ENCODE results near the gene FSCN2.
A peak's percentile ranks its signal among the peaks of the same experiment; 100 is the strongest.

Gene FSCN2

GRCh38 chr17:81550830-81551457 lies 22.8 kb downstream of the FSCN2 start:
- TF ChIP-seq, protein P1, sequence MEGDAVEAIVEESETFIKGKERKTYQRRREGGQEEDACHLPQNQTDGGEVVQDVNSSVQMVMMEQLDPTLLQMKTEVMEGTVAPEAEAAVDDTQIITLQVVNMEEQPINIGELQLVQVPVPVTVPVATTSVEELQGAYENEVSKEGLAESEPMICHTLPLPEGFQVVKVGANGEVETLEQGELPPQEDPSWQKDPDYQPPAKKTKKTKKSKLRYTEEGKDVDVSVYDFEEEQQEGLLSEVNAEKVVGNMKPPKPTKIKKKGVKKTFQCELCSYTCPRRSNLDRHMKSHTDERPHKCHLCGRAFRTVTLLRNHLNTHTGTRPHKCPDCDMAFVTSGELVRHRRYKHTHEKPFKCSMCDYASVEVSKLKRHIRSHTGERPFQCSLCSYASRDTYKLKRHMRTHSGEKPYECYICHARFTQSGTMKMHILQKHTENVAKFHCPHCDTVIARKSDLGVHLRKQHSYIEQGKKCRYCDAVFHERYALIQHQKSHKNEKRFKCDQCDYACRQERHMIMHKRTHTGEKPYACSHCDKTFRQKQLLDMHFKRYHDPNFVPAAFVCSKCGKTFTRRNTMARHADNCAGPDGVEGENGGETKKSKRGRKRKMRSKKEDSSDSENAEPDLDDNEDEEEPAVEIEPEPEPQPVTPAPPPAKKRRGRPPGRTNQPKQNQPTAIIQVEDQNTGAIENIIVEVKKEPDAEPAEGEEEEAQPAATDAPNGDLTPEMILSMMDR (conservative IDR thresholded peaks at IDR 0.05; ENCODE audit: low read length) = no peak
- H3K4me3 ChIP-seq (ENCODE audit: low read length) = peak overlapping the region; percentile 79
- no peak for DNase-seq (ENCODE audit: low read depth)

GRCh38 chr17:81551458-81552243 lies 23.5 kb downstream of the FSCN2 start:
- peak; percentile 27 for DNase-seq (ENCODE audit: low read depth)
- H3K4me3 ChIP-seq (ENCODE audit: low read length) = peak overlapping the region; percentile 79
- TF ChIP-seq, protein P1 (conservative IDR thresholded peaks at IDR 0.05; ENCODE audit: low read length) = no peak

- TF ChIP-seq, protein P1 (conservative IDR thresholded peaks at IDR 0.05; ENCODE audit: low read length) = no peak
- H3K4me3 ChIP-seq (ENCODE audit: low read length) = peak within 1 kb of the TSS; percentile 79
- peak; percentile 74 for DNase-seq (ENCODE audit: low read depth)
Observed at GRCh38 chr17:81552244-81553017, 24.3 kb downstream of the FSCN2 start, which contains the start of gene FAAP100. FAAP100 (minus strand) TSS chr17:81552353; CDS start chr17:81552330, 23 bp downstream.

DNA sequence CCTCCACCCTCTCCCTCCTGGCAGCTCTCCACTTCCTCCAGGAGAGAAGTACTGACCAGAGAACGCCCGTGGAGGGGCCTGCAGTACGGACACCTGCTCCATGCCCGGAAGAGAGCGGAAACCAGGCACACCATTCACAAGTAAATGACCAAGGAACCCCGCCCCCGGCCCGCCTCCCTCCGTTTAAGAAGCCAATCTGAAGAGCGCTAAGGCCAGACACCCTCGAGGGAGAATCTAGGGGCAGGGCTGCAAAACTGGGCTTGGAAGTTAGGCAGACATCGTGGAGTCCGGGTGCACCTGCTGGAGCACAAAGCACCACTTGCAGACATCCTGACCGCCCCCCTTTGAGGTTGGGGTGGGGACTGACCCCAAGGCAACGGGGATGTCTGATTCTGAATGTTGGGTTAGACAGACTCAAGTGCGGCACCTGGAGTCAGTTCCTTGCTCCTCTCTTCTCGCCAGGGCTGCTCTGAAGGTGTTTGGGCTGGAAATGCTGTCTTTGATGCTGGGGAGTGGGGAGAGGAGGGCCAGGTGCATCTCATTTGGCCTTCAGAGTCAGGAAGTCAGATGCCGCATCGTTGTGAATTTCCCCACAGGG lies 24.9 kb downstream of the FSCN2 start:
- peak; percentile 74 for DNase-seq (ENCODE audit: low read depth)
- TF ChIP-seq, protein P1 (conservative IDR thresholded peaks at IDR 0.05; ENCODE audit: low read length) = no peak
- H3K4me3 ChIP-seq (ENCODE audit: low read length) = peak overlapping the region; percentile 79

GRCh38 chr17:81553616-81554181 lies 25.5 kb downstream of the FSCN2 start:
- TF ChIP-seq, protein P1 (conservative IDR thresholded peaks at IDR 0.05; ENCODE audit: low read length) = no peak
- peak; percentile 95 for DNase-seq (ENCODE audit: low read depth)
- peak overlapping the region; percentile 79 for H3K4me3 ChIP-seq (ENCODE audit: low read length)

DNA sequence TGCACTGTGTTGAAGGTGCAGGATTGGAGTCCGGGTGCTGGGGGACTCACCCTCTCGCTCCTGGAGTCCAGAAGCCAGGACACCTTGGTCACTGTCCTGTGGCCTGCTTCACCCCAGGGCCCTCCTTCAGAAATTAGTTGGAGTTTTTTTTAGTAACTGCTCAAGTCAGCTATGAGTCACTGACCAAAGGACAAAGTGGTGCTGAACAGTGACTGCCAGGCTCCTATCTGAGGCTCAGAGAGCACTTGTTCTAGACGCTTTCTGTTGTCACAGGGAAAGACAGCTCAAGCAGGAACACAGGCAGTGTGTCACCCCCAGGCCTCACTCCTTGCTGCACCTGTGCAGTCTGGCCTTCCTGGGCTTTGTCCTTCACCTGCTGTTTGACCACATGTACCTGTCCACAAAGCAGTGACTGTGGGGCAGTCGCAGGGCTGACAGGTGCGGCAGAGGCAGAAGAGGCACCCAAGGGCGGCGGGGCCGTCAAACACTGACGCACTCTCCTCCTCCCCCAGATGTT lies 28.1 kb downstream of the FSCN2 start:
- no peak overlapping the region for H3K4me3 ChIP-seq (ENCODE audit: low read length)
- DNase-seq (ENCODE audit: low read depth) = peak; percentile 49
- TF ChIP-seq, protein P1 (conservative IDR thresholded peaks at IDR 0.05; ENCODE audit: low read length) = no peak

Measured in AG10803 (cell line).